Measurements from ENCODE around the gene GGTA1.
"Not testable (repeated sequence)": the region's sequence is repeated elsewhere in the genome, so short reads cannot be mapped to it uniquely, and the experiment has no call there.

GGTA1 gene

GRCh38 chr9:121498487-121499176 lies 1.0 kb downstream of the GGTA1 start:
- DNase-seq: no peak

- DNase-seq: peak; percentile 47 to 74
Measured at GRCh38 chr9:121498150-121498486, 1.5 kb downstream of the GGTA1 start.

GRCh38 chr9:121495976-121496375 lies 3.7 kb downstream of the GGTA1 start:
- no peak for DNase-seq

- no peak for DNase-seq
Measured at GRCh38 chr9:121494192-121494591, 5.5 kb downstream of the GGTA1 start.

GRCh38 chr9:121491111-121491510 lies 8.5 kb downstream of the GGTA1 start:
- DNase-seq: no peak

- DNase-seq: no peak
Measured at GRCh38 chr9:121489344-121489743, 10.3 kb downstream of the GGTA1 start.

GRCh38 chr9:121486043-121486442 lies 13.6 kb downstream of the GGTA1 start:
- no peak for DNase-seq

GRCh38 chr9:121485623-121486022 lies 14.0 kb downstream of the GGTA1 start:
- DNase-seq: peak in 1 of 2 donors; percentile 37

- DNase-seq: no peak
Measured at GRCh38 chr9:121484651-121485446, 14.8 kb downstream of the GGTA1 start.

GRCh38 chr9:121483473-121484031 lies 16.1 kb downstream of the GGTA1 start:
- DNase-seq: no peak

- DNase-seq: no peak
Measured at GRCh38 chr9:121483049-121483448, 16.6 kb downstream of the GGTA1 start.

- no peak for DNase-seq
Measured at GRCh38 chr9:121478816-121479676, 20.6 kb downstream of the GGTA1 start.

- DNase-seq: no peak
Measured at GRCh38 chr9:121476156-121476555, 23.5 kb downstream of the GGTA1 start.

GRCh38 chr9:121474231-121474947 lies 25.3 kb downstream of the GGTA1 start:
- DNase-seq: no peak

- no peak for DNase-seq
Measured at GRCh38 chr9:121473229-121473628, 26.4 kb downstream of the GGTA1 start.

- no peak for DNase-seq
Measured at GRCh38 chr9:121472446-121472845, 27.2 kb downstream of the GGTA1 start.

GRCh38 chr9:121466142-121466541 lies 33.5 kb downstream of the GGTA1 start:
- no peak for DNase-seq

GRCh38 chr9:121464968-121465367 lies 34.7 kb downstream of the GGTA1 start:
- no peak for DNase-seq

- DNase-seq: no peak
Measured at GRCh38 chr9:121463026-121463807, 36.4 kb downstream of the GGTA1 start.

- no peak for DNase-seq
Measured at GRCh38 chr9:121459513-121459912, 40.1 kb downstream of the GGTA1 start.

GRCh38 chr9:121458449-121458848 lies 41.2 kb downstream of the GGTA1 start:
- not testable (repeated sequence) for DNase-seq

All from CD4-positive, alpha-beta T cell treated with Interleukin-4 for 1 hour (primary cell).